Jurkat, Clone E6-1 (cell line): ENCODE measurements around the gene JPH2.

ENCODE experiments used
- DNase-seq: peaks from one replicate; pipeline ENCODE4 v3.0.0-alpha.2; 2011; ENCODE audit warnings: low read depth, low spot score
- H3K4me3 ChIP-seq: 2 replicates; pipeline ENCODE4 v1.5.1; 2011; ENCODE audit warnings: mild to moderate bottlenecking, low read length, control low read depth, moderate library complexity

JPH2 gene

GRCh38 chr20:44215125-44215524, 28.1 kb upstream of the JPH2 start:
- no peak overlapping the region for H3K4me3 ChIP-seq
- peak; percentile 68 for DNase-seq

GRCh38 chr20:44212792-44213191, 25.8 kb upstream of the JPH2 start:
- no peak for DNase-seq
- H3K4me3 ChIP-seq = no peak overlapping the region

- DNase-seq = no peak
- H3K4me3 ChIP-seq = peak overlapping the region; percentile 91
Observed at GRCh38 chr20:44211177-44212039, 24.4 kb upstream of the JPH2 start.

GRCh38 chr20:44210406-44211176, 23.6 kb upstream of the JPH2 start, which contains the start of gene OSER1:
OSER1 (minus strand) TSS chr20:44210771; CDS start chr20:44206957, 3,814 bp downstream.
- DNase-seq = peak; percentile 95
- H3K4me3 ChIP-seq = peak within 1 kb of the TSS; percentile 91

GRCh38 chr20:44209686-44210405, 22.9 kb upstream of the JPH2 start:
- peak overlapping the region; percentile 91 for H3K4me3 ChIP-seq
- DNase-seq = no peak

GRCh38 chr20:44208770-44209169, 21.8 kb upstream of the JPH2 start:
- no peak for DNase-seq
- no peak overlapping the region for H3K4me3 ChIP-seq

- H3K4me3 ChIP-seq = no peak overlapping the region
- no peak for DNase-seq
Observed at GRCh38 chr20:44208165-44208564, 21.2 kb upstream of the JPH2 start.

GRCh38 chr20:44207126-44207723, 20.2 kb upstream of the JPH2 start:
- DNase-seq = no peak
- H3K4me3 ChIP-seq = no peak overlapping the region

GRCh38 chr20:44206132-44206531, 19.1 kb upstream of the JPH2 start:
- DNase-seq = no peak

GRCh38 chr20:44204832-44205215, 17.8 kb upstream of the JPH2 start:
- no peak for DNase-seq

More at GRCh38 chr20:44206132-44206531, 19.1 kb upstream of the JPH2 start:
- H3K4me3 ChIP-seq = no peak overlapping the region

GRCh38 chr20:44204156-44204831, 17.3 kb upstream of the JPH2 start:
- DNase-seq = no peak
- no peak overlapping the region for H3K4me3 ChIP-seq

More at GRCh38 chr20:44204832-44205215, 17.8 kb upstream of the JPH2 start:
- H3K4me3 ChIP-seq = no peak overlapping the region

GRCh38 chr20:44203161-44203560, 16.2 kb upstream of the JPH2 start:
- no peak for DNase-seq
- no peak overlapping the region for H3K4me3 ChIP-seq

GRCh38 chr20:44200983-44201382, 14.0 kb upstream of the JPH2 start:
- no peak for DNase-seq
- no peak overlapping the region for H3K4me3 ChIP-seq

GRCh38 chr20:44200371-44200770, 13.4 kb upstream of the JPH2 start:
- no peak overlapping the region for H3K4me3 ChIP-seq
- DNase-seq = no peak

GRCh38 chr20:44199877-44200276, 12.9 kb upstream of the JPH2 start:
- no peak overlapping the region for H3K4me3 ChIP-seq
- no peak for DNase-seq

- H3K4me3 ChIP-seq = no peak overlapping the region
- DNase-seq = no peak
Observed at GRCh38 chr20:44198872-44199271, 11.9 kb upstream of the JPH2 start.

- no peak for DNase-seq
Observed at GRCh38 chr20:44196271-44196670, 9.3 kb upstream of the JPH2 start.

GRCh38 chr20:44195605-44196004, 8.6 kb upstream of the JPH2 start:
- H3K4me3 ChIP-seq = no peak overlapping the region
- no peak for DNase-seq

More at GRCh38 chr20:44196271-44196670, 9.3 kb upstream of the JPH2 start:
- no peak overlapping the region for H3K4me3 ChIP-seq

- no peak for DNase-seq
- no peak overlapping the region for H3K4me3 ChIP-seq
Observed at GRCh38 chr20:44193801-44194200, 6.8 kb upstream of the JPH2 start.
